GM23248 (cell line): Measurements from ENCODE around the gene NUP214.

Source experiments
- EZH2 ChIP-seq: fragments of 200-600 bp; sonication (generic); IDR thresholded peaks from 2 replicates; pipeline ENCODE4 v1.6.1; 2018; ENCODE audit warnings: antibody characterized with exemption, mild to moderate bottlenecking; ENCODE audit not compliant: insufficient read depth, poor library complexity, severe bottlenecking
- EZH2phosphoT487 ChIP-seq: fragments of 200-600 bp; sonication (generic); IDR thresholded peaks from 2 replicates; pipeline ENCODE4 v1.6.1; 2018; ENCODE audit warnings: antibody characterized with exemption, moderate library complexity, mild to moderate bottlenecking, low read depth; ENCODE audit not compliant: insufficient read depth

DNA sequence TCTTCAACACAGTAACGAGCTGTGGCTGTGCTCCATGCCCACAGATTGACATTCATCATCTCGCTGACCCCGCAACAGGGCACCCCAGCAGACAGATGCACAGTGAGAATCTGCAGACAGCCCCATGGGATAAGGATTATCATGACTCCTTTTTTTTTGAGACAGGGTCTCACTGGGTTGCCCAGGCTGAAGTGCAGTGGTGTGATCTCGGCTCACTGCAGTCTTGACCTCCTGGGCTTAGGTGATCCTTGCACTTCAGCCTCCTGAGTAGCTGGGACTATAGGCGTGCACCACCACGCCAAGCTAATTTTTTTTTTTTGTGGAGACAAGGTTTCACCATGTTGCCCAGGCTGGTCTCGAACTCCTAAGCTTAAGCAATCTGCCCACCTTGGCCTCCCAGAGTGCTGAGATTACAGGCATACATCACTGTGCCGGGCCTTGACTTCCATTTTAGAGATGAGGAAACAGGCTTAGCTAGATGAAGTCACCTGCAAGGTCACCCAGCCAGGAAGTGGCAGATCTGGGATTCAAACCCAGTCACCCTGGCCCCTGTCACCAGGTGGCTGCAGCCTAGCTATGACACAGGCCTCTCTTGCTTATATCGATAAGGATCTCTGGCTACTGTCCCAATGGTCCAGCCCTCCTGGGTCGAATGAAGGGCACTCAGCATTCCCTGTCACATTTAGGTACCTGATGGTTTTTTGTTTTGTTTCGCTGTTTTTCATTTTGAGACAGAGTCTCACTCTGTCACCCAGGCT lies 24.0 kb upstream of the NUP214 start:
- TF ChIP-seq EZH2phosphoT487, result no peak
- no peak for TF ChIP-seq EZH2
